ENCODE data around the gene PDLIM7. TPM values are rescaled to one million over a fixed set of nuclear protein-coding genes. Genes with fewer than 3 reads are reported as not detected.
A peak's percentile ranks its signal among the peaks of the same experiment; 100 is the strongest.

PDLIM7 gene
- total RNA-seq, 2 donors from 2014 or later, result 34.9 to 38.8 TPM

DNA sequence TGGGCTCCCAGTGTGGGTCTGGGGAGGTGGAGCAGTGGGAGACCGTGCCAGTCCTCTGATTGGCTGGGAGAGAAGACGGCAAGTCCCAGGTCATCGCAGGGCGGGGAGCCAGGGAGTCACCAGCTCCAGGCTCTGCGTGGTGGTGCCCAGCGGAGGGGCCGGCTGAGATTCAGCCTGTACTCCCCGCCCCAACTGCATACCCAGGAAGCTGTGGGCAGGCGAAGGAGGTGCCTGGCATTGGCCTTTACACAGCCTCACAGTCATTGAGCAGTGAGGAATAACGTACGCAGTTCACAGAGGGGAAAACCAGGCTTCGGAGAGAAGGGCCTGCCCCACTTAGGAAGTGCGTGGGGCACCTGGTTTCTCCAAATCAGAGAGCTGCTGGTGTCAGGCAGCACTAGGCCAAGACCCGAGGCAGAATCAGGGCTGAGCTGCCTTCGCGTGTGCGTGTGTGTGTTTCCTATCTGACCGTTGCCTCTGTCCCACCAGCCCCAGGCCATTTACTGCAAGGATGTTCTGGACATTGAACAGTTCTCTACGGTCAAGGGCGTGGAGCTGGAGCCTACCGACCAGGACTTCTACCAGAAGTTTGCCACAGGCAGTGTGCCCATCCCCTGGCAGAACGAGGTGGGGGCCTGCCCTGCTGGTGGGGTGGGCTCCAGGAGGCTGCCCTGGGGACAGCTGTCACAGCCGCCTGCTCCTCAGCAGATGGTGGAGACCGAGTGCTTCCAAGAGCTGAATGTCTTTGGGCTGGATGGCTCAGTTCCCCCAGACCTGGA is 57.0 kb downstream of the PDLIM7 start:
- peak overlapping the region; percentile 77 for H3K4me3 Mint-ChIP-seq
- ATAC-seq (replicated peaks), result peak; percentile 94
- peaks cover 77% of the 10 kb centered on the region for H3K36me3 Mint-ChIP-seq (ENCODE audit: low read depth)
- peak overlapping the region; percentile 93 for H3K27ac Mint-ChIP-seq
- H3K9me3 Mint-ChIP-seq, result no peaks in the 10 kb centered on the region
- no peaks in the 10 kb centered on the region for H3K27me3 Mint-ChIP-seq
- peaks cover 25% of the 10 kb centered on the region for H3K4me1 Mint-ChIP-seq

GRCh38 chr5:177439518-177440053 is 57.8 kb downstream of the PDLIM7 start:
- peaks cover 19% of the 10 kb centered on the region for H3K4me1 Mint-ChIP-seq
- H3K27ac Mint-ChIP-seq, result peak overlapping the region; percentile 93
- H3K4me3 Mint-ChIP-seq, result peak overlapping the region; percentile 77
- H3K27me3 Mint-ChIP-seq, result no peaks in the 10 kb centered on the region
- peaks cover 85% of the 10 kb centered on the region for H3K36me3 Mint-ChIP-seq (ENCODE audit: low read depth)
- no peaks in the 10 kb centered on the region for H3K9me3 Mint-ChIP-seq
- no peak for ATAC-seq (replicated peaks)

GRCh38 chr5:177438468-177438867 is 58.9 kb downstream of the PDLIM7 start:
- Mint-ChIP-seq H3K9me3 (no peaks in the 10 kb centered on the region), H3K36me3 (ENCODE audit: low read depth) (peaks cover 97% of the 10 kb centered on the region), H3K4me1 (peaks cover 16% of the 10 kb centered on the region), H3K27me3 (no peaks in the 10 kb centered on the region), H3K4me3 (no peak overlapping the region), H3K27ac (peak overlapping the region; percentile 41)
- no peak for ATAC-seq (replicated peaks)

GRCh38 chr5:177437623-177438022 is 59.8 kb downstream of the PDLIM7 start:
- no peaks in the 10 kb centered on the region for H3K9me3 Mint-ChIP-seq
- H3K4me1 Mint-ChIP-seq, result peaks cover 15% of the 10 kb centered on the region
- ATAC-seq (replicated peaks), result no peak
- H3K36me3 Mint-ChIP-seq (ENCODE audit: low read depth), result peaks cover 97% of the 10 kb centered on the region
- H3K4me3 Mint-ChIP-seq, result no peak overlapping the region
- H3K27me3 Mint-ChIP-seq, result no peaks in the 10 kb centered on the region
- peak overlapping the region; percentile 41 for H3K27ac Mint-ChIP-seq

DNA sequence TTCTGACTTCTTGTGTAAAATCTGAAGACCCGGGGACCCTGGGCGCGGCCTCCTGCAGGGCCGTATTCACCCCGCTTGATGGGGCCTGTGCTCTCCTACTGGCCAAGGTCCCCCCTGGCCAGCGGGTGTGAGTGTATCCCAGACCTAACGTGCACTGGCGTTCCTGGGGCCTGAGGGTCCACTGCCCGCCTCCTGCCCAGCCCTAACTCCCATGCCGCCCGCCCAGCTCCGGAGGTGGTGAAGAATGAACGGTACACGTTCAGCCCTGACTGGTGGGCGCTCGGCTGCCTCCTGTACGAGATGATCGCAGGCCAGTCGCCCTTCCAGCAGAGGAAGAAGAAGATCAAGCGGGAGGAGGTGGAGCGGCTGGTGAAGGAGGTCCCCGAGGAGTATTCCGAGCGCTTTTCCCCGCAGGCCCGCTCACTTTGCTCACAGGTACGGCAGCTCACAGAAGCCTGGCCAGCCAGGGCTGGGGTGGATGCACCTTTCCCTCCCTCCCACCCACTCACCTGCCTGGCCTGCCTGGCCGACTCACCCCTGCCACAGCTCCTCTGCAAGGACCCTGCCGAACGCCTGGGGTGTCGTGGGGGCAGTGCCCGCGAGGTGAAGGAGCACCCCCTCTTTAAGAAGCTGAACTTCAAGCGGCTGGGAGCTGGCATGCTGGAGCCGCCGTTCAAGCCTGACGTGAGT is 61.4 kb downstream of the PDLIM7 start:
- Mint-ChIP-seq H3K27ac (no peak overlapping the region), H3K9me3 (no peaks in the 10 kb centered on the region), H3K27me3 (no peaks in the 10 kb centered on the region), H3K36me3 (ENCODE audit: low read depth) (peaks cover 97% of the 10 kb centered on the region), H3K4me1 (peaks cover 18% of the 10 kb centered on the region), H3K4me3 (peak overlapping the region; percentile 97)
- ATAC-seq (replicated peaks), result no peak

DNA sequence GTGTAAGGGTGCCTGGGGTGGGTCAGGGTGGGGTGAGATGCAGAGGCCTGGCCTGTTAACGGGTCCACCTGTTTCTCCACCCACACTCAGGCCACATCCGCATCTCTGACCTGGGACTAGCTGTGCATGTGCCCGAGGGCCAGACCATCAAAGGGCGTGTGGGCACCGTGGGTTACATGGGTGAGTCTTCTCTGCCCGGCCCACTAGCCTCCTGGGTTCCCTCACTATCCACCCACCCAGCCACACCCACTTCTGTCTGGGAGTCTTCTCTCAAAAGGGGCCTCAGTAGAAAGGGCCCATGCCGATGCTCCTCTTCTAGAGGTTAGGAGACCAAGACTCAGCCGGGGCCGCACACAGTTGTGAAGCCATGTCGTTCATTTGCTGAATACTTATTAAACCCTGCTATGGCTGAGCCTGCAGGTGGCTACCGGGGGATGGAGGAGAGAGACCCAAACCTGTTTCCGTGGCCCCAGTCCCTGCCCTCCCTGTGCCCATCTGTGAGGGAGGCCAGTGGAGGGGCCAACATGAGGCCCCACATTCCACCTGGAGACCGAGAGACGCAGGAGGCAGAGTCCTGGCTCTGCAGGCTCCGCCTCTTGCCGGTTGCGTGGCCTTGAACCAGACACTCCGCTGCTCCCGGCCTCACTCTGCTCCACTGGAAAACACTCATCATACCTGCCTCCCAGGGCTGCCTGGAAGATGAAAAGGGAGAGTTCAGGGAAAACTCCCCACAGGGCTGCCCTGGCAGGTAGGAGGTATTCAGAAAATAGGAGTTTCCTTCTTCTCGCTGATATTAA is 62.3 kb downstream of the PDLIM7 start:
- Mint-ChIP-seq H3K4me3 (peak overlapping the region; percentile 97), H3K36me3 (ENCODE audit: low read depth) (peaks cover 99% of the 10 kb centered on the region), H3K27me3 (no peaks in the 10 kb centered on the region), H3K4me1 (peaks cover 24% of the 10 kb centered on the region), H3K27ac (no peak overlapping the region), H3K9me3 (no peaks in the 10 kb centered on the region)
- ATAC-seq (replicated peaks), result no peak

DNA sequence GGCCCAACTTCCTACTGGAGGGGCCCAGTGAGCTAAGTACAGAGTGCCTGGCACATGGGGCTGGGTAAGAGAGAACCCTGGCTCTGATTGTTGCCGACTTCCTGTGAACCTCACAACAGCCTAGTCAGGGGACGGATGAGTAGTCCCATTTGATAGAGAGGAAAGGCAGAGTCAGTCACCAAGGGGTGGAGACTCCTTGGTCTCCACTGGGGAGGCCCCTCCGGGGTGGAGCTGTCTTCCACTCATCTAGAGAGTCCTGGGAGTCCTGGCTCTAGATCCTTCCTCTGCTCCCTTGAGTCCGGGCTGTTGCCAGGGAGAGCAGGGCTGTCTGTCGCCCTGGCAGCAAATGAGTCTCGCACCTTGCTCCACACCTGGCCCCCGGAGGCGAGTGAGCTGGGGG is 63.0 kb downstream of the PDLIM7 start:
- H3K4me3 Mint-ChIP-seq, result peak overlapping the region; percentile 97
- peaks cover 99% of the 10 kb centered on the region for H3K36me3 Mint-ChIP-seq (ENCODE audit: low read depth)
- H3K4me1 Mint-ChIP-seq, result peaks cover 21% of the 10 kb centered on the region
- H3K27me3 Mint-ChIP-seq, result no peaks in the 10 kb centered on the region
- H3K27ac Mint-ChIP-seq, result peak overlapping the region; percentile 82
- H3K9me3 Mint-ChIP-seq, result no peaks in the 10 kb centered on the region
- ATAC-seq (replicated peaks), result peak; percentile 82

DNA sequence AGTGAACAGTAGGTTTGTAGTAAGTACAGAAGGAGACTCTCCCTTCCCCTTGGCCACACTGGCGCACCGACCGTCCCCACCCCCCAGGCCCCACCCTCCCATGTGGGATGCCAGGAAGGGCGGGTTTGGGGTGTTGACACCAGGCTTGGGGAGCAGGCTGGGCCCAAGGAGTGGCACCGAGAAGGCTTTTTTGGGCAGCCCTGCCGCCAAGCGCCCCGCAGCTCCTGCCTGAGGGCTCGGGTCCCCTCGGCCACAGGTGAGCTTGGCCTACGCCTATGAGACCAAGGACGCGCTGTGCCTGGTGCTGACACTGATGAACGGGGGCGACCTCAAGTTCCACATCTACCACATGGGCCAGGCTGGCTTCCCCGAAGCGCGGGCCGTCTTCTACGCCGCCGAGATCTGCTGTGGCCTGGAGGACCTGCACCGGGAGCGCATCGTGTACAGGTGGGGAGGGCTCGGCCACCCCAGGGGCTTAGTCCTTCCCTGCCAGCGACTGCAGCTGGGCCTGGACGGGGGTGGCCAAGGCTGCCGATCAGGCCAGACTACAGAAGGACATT is 63.7 kb downstream of the PDLIM7 start:
- Mint-ChIP-seq H3K27me3 (no peaks in the 10 kb centered on the region), H3K36me3 (ENCODE audit: low read depth) (peaks cover 99% of the 10 kb centered on the region), H3K9me3 (no peaks in the 10 kb centered on the region), H3K4me1 (peaks cover 25% of the 10 kb centered on the region), H3K27ac (peak overlapping the region; percentile 82), H3K4me3 (peak overlapping the region; percentile 97)
- ATAC-seq (replicated peaks), result no peak

Other genes starting within 250 kb of the PDLIM7 start
- 10 to 100 TPM; 21.5 to 28.7 TPM for gene RAB24, start 193.9 kb downstream of the PDLIM7 start, total RNA-seq
- gene PRELID1, start 193.8 kb downstream of the PDLIM7 start, total RNA-seq, result 100 to 1,000 TPM; 142 to 314 TPM
- 10 to 100 TPM; 21.9 to 26.0 TPM for gene MXD3, start 185.7 kb downstream of the PDLIM7 start, total RNA-seq
- 100 to 1,000 TPM in 1 of 2 donors, 10 to 100 TPM in 1; 94.3 to 122 TPM for gene LMAN2, start 145.9 kb downstream of the PDLIM7 start, total RNA-seq
- 100 to 1,000 TPM in 1 of 2 donors, 10 to 100 TPM in 1; 45.5 to 102 TPM for gene RGS14, start 139.7 kb downstream of the PDLIM7 start, total RNA-seq
- 1 to 10 TPM in 1 of 2 donors, under 1 TPM in 1; 0.56 to 1.1 TPM for gene SLC34A1, start 113.2 kb downstream of the PDLIM7 start, total RNA-seq
- not detected for gene PFN3, start 96.9 kb downstream of the PDLIM7 start, total RNA-seq
- gene F12, start 88.0 kb downstream of the PDLIM7 start, total RNA-seq, result 1 to 10 TPM; 3.7 to 4.6 TPM
- 100 to 1,000 TPM; 108 to 130 TPM for gene GRK6, start 70.9 kb downstream of the PDLIM7 start, total RNA-seq
- gene PRR7, start 50.8 kb downstream of the PDLIM7 start, total RNA-seq, result 10 to 100 TPM in 1 of 2 donors, 1 to 10 TPM in 1; 8.2 to 13.6 TPM
- gene DBN1, start 24.0 kb downstream of the PDLIM7 start, total RNA-seq, result 1 to 10 TPM; 2.3 to 3.1 TPM
- gene DOK3, start 12.2 kb upstream of the PDLIM7 start, total RNA-seq, result 10 to 100 TPM in 1 of 2 donors, 1 to 10 TPM in 1; 5.6 to 13.7 TPM
- 100 to 1,000 TPM; 116 to 149 TPM for gene DDX41, start 19.4 kb upstream of the PDLIM7 start, total RNA-seq
- gene FAM193B, start 57.0 kb upstream of the PDLIM7 start, total RNA-seq, result 10 to 100 TPM; 67.5 to 72.3 TPM
- gene TMED9, start 94.6 kb upstream of the PDLIM7 start, total RNA-seq, result 100 to 1,000 TPM in 1 of 2 donors, 10 to 100 TPM in 1; 97.7 to 118 TPM
- 10 to 100 TPM; 11.6 to 14.3 TPM for gene B4GALT7, start 102.5 kb upstream of the PDLIM7 start, total RNA-seq